Calu3 (cell line): ENCODE measurements around the gene HDAC4. TPM values are rescaled to one million over a fixed set of nuclear protein-coding genes. Genes with fewer than 3 reads are reported as not detected.

Experiments used
- BruUV-seq: library from RNA; stranded (reverse); fragments of 400-500 nt; replicated peaks from 2 replicates; lab custom pipeline; 2021; lab: Mats Ljungman, UMichigan
- CTCF ChIA-PET: fragments of 300-600 bp; sonication (Branson Sonifier 250); formaldehyde crosslinking; loops from one replicate; lab custom pipeline; 2022; ENCODE audit warnings: antibody characterized with exemption; lab: Charles Lee
- DNase-seq: peaks from one replicate; pipeline ENCODE4 v3.0.0; 2022
- H3K27ac Mint-ChIP-seq: one replicate; pipeline ENCODE4 v1.8.0; 2022; ENCODE audit warnings: mixed read lengths; ENCODE audit not compliant: unreplicated experiment
- H3K27me3 Mint-ChIP-seq: one replicate; pipeline ENCODE4 v1.8.0; 2022; ENCODE audit warnings: mixed read lengths; ENCODE audit not compliant: unreplicated experiment
- H3K36me3 Mint-ChIP-seq: one replicate; pipeline ENCODE4 v1.8.0; 2022; ENCODE audit warnings: mild to moderate bottlenecking, moderate library complexity, mixed read lengths; ENCODE audit not compliant: insufficient read depth, unreplicated experiment
- H3K4me1 Mint-ChIP-seq: one replicate; pipeline ENCODE4 v1.8.0; 2022; ENCODE audit warnings: mild to moderate bottlenecking, low read depth, mixed read lengths; ENCODE audit not compliant: unreplicated experiment
- H3K4me3 Mint-ChIP-seq: one replicate; pipeline ENCODE4 v1.8.0; 2022; ENCODE audit warnings: mild to moderate bottlenecking, low read depth, moderate library complexity, mixed read lengths; ENCODE audit not compliant: unreplicated experiment
- H3K9me3 Mint-ChIP-seq: one replicate; pipeline ENCODE4 v1.8.0; 2022; ENCODE audit warnings: low read depth, mixed read lengths; ENCODE audit not compliant: unreplicated experiment
- CTCF ChIP-seq: fragments of 200-600 bp; IDR thresholded peaks from one replicate; pipeline ENCODE4 v1.8.0; 2022; ENCODE audit warnings: antibody characterized with exemption; ENCODE audit not compliant: unreplicated experiment
- intact Hi-C: fragments of 100-400 bp; cut with micrococcal nuclease; formaldehyde crosslinking; loops from one replicate; pipeline ENCODE4 v1.10.0; 2022; ENCODE audit not compliant: unreplicated experiment
- total RNA-seq: library from RNA; stranded (reverse); gene quantifications from 2 replicates; pipeline ENCODE4 v1.2.3, GENCODE V29; 2022

Gene HDAC4
- total RNA-seq, 1 experiment from 2014 or later = 39.6 TPM

GRCh38 chr2:239120664-239121063 is 280.2 kb downstream of the HDAC4 start:
- DNase-seq = no peak
- CTCF ChIA-PET = interaction anchor here (0.7 kb wide), 1 partner anchor 11 kb away, joined by 3 read pairs; no protein-coding TSS in a partner anchor
- Mint-ChIP-seq H3K4me1 (no peaks in the 10 kb centered on the region), H3K27me3 (no peaks in the 10 kb centered on the region), H3K4me3 (no peak overlapping the region), H3K27ac (no peak overlapping the region), H3K36me3 (peaks cover 15% of the 10 kb centered on the region), H3K9me3 (no peaks in the 10 kb centered on the region)
- no TSS peak for BruUV-seq
- no peak for TF ChIP-seq CTCF
- intact Hi-C loops = no loop called here

GRCh38 chr2:239119346-239120126 is 281.3 kb downstream of the HDAC4 start:
- H3K27ac Mint-ChIP-seq = no peak overlapping the region
- H3K4me1 Mint-ChIP-seq = no peaks in the 10 kb centered on the region
- H3K27me3 Mint-ChIP-seq = no peaks in the 10 kb centered on the region
- no peak for DNase-seq
- intact Hi-C loops = no loop called here
- TF ChIP-seq CTCF = no peak
- H3K4me3 Mint-ChIP-seq = no peak overlapping the region
- CTCF ChIA-PET = interaction anchor here (1.4 kb wide), 1 partner anchor 13 kb away, joined by 4 read pairs; no protein-coding TSS in a partner anchor
- H3K36me3 Mint-ChIP-seq = peaks cover 8% of the 10 kb centered on the region
- no TSS peak for BruUV-seq
- no peaks in the 10 kb centered on the region for H3K9me3 Mint-ChIP-seq

GRCh38 chr2:239118675-239119211 is 282.1 kb downstream of the HDAC4 start:
- no TSS peak for BruUV-seq
- Mint-ChIP-seq H3K36me3 (peaks cover 8% of the 10 kb centered on the region), H3K27me3 (no peaks in the 10 kb centered on the region), H3K4me3 (no peak overlapping the region), H3K9me3 (no peaks in the 10 kb centered on the region), H3K27ac (no peak overlapping the region), H3K4me1 (no peaks in the 10 kb centered on the region)
- intact Hi-C loops = no loop called here
- CTCF ChIA-PET = interaction anchor here (1.4 kb wide), 1 partner anchor 12 kb away, joined by 4 read pairs; no protein-coding TSS in a partner anchor
- TF ChIP-seq CTCF = no peak
- no peak for DNase-seq

- Mint-ChIP-seq H3K9me3 (no peaks in the 10 kb centered on the region), H3K4me3 (no peak overlapping the region), H3K27ac (no peak overlapping the region), H3K27me3 (no peaks in the 10 kb centered on the region), H3K4me1 (no peaks in the 10 kb centered on the region), H3K36me3 (peaks cover 8% of the 10 kb centered on the region)
- CTCF ChIA-PET = interaction anchor here (1.4 kb wide), 1 partner anchor 12 kb away, joined by 4 read pairs; no protein-coding TSS in a partner anchor
- no TSS peak for BruUV-seq
- TF ChIP-seq CTCF = no peak
- no peak for DNase-seq
- intact Hi-C loops = no loop called here
Observed at GRCh38 chr2:239118264-239118663, 282.6 kb downstream of the HDAC4 start.
